Sigmoid colon (tissue), 4 donors: Measurements from ENCODE around the gene MEGF11.

Experiments
- EP300 ChIP-seq, 4 donors: sonication (generic); formaldehyde crosslinking; IDR thresholded peaks; one replicate each; pipeline ENCODE4 v1.6.1; 2017; ENCODE audit warnings: antibody characterized with exemption in 4 of 4
- POLR2A ChIP-seq, 2 donors: fragments of 450-650 bp; IDR thresholded peaks; one replicate each; pipeline ENCODE4 v1.6.1; 2016; ENCODE audit warnings: antibody characterized with exemption in 2 of 2, mild to moderate bottlenecking in 2 of 2, moderate library complexity in 2 of 2
- TF ChIP-seq, protein P1 (sequence below), 4 experiments: fragments of 450-650 bp in 3 of 4; fragments of 200-600 bp in 1 of 4; IDR thresholded peaks; one replicate each; pipeline ENCODE4 v1.5.1; 2016 to 2019; ENCODE audit warnings: antibody characterized with exemption in 4 of 4, mild to moderate bottlenecking in 3 of 4, moderate library complexity in 2 of 4

DNA sequence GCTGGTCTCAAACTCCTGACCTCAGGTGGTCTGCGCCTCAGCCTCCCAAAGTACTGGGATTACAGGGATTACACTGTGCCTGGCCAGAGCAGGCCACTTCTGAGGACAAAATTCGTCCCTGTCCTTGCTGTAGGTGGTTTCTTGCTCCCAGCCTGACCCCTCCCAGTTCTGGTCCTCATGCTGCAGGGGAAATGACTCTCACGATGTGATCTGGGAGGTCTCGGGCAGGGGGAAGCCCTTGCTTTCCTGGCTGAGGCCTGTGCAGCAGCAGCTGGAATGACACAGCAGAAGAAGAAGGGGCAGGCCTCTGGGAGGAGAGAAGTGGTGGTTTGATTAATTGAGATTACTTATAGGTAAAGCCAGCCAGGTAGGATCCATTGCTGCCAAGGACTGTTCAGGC, 39.3 kb downstream of the MEGF11 start:
- TF ChIP-seq POLR2A (IDR thresholded peaks at IDR 0.05) (no peak), EP300 (IDR thresholded peaks at IDR 0.05) (no peak)
- TF ChIP-seq, protein P1, sequence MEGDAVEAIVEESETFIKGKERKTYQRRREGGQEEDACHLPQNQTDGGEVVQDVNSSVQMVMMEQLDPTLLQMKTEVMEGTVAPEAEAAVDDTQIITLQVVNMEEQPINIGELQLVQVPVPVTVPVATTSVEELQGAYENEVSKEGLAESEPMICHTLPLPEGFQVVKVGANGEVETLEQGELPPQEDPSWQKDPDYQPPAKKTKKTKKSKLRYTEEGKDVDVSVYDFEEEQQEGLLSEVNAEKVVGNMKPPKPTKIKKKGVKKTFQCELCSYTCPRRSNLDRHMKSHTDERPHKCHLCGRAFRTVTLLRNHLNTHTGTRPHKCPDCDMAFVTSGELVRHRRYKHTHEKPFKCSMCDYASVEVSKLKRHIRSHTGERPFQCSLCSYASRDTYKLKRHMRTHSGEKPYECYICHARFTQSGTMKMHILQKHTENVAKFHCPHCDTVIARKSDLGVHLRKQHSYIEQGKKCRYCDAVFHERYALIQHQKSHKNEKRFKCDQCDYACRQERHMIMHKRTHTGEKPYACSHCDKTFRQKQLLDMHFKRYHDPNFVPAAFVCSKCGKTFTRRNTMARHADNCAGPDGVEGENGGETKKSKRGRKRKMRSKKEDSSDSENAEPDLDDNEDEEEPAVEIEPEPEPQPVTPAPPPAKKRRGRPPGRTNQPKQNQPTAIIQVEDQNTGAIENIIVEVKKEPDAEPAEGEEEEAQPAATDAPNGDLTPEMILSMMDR (IDR thresholded peaks at IDR 0.05), result no peak
